HG02763 (cell line): ENCODE results near the gene ZMYND11.

Experiments
- ATAC-seq: cut with Tn5 transposase; IDR thresholded peaks from one replicate; pipeline ENCODE4 v1.9.1; 2021; ENCODE audit warnings: mild to moderate bottlenecking, moderate library complexity; ENCODE audit not compliant: unreplicated experiment

The ZMYND11 gene

GRCh38 chr10:135132-135600 lies at the start of gene ZMYND11:
ZMYND11 (plus strand) TSS chr10:135455; CDS start chr10:180013, 44,558 bp downstream.
- peak; percentile 51 for ATAC-seq

GRCh38 chr10:86031-86430 lies 49.2 kb upstream of the ZMYND11 start:
- no peak for ATAC-seq

- ATAC-seq: no peak
These were observed 47.8 kb upstream of the ZMYND11 start for GRCh38 chr10:87177-88080.

GRCh38 chr10:88253-88652 lies 47.0 kb upstream of the ZMYND11 start:
- ATAC-seq: no peak

GRCh38 chr10:89248-89647 lies 46.0 kb upstream of the ZMYND11 start:
- ATAC-seq: no peak

- ATAC-seq: no peak
These were observed 45.1 kb upstream of the ZMYND11 start for GRCh38 chr10:90161-90560.

- ATAC-seq: no peak
These were observed 43.9 kb upstream of the ZMYND11 start for GRCh38 chr10:91313-91712.

GRCh38 chr10:92153-92552 lies 43.1 kb upstream of the ZMYND11 start:
- no peak for ATAC-seq

- no peak for ATAC-seq
These were observed 42.4 kb upstream of the ZMYND11 start for GRCh38 chr10:92846-93245.

- ATAC-seq: no peak
These were observed 40.6 kb upstream of the ZMYND11 start for GRCh38 chr10:94613-95012.

- ATAC-seq: no peak
These were observed 39.7 kb upstream of the ZMYND11 start for GRCh38 chr10:95356-96115.

GRCh38 chr10:96466-96865 lies 38.8 kb upstream of the ZMYND11 start:
- ATAC-seq: no peak

- no peak for ATAC-seq
These were observed 30.8 kb upstream of the ZMYND11 start for GRCh38 chr10:104416-104815.

GRCh38 chr10:104862-105565 lies 30.2 kb upstream of the ZMYND11 start:
- no peak for ATAC-seq

GRCh38 chr10:105806-106205 lies 29.4 kb upstream of the ZMYND11 start:
- no peak for ATAC-seq

- ATAC-seq: no peak
These were observed 28.5 kb upstream of the ZMYND11 start for GRCh38 chr10:106740-107139.

- no peak for ATAC-seq
These were observed 23.0 kb upstream of the ZMYND11 start for GRCh38 chr10:112246-112645.

GRCh38 chr10:124874-125273 lies 10.4 kb upstream of the ZMYND11 start:
- ATAC-seq: no peak

- ATAC-seq: peak; percentile 53
These were observed 7.4 kb upstream of the ZMYND11 start for GRCh38 chr10:127612-128432.

- ATAC-seq: no peak
These were observed 5.4 kb upstream of the ZMYND11 start for GRCh38 chr10:129810-130209.
